HG03432 (cell line): Measurements from ENCODE around the gene MCRIP2.

Source experiments
- ATAC-seq: cut with Tn5 transposase; IDR thresholded peaks from one replicate; pipeline ENCODE4 v1.9.1; 2021; ENCODE audit warnings: mild to moderate bottlenecking, moderate library complexity; ENCODE audit not compliant: unreplicated experiment

MCRIP2 gene

DNA sequence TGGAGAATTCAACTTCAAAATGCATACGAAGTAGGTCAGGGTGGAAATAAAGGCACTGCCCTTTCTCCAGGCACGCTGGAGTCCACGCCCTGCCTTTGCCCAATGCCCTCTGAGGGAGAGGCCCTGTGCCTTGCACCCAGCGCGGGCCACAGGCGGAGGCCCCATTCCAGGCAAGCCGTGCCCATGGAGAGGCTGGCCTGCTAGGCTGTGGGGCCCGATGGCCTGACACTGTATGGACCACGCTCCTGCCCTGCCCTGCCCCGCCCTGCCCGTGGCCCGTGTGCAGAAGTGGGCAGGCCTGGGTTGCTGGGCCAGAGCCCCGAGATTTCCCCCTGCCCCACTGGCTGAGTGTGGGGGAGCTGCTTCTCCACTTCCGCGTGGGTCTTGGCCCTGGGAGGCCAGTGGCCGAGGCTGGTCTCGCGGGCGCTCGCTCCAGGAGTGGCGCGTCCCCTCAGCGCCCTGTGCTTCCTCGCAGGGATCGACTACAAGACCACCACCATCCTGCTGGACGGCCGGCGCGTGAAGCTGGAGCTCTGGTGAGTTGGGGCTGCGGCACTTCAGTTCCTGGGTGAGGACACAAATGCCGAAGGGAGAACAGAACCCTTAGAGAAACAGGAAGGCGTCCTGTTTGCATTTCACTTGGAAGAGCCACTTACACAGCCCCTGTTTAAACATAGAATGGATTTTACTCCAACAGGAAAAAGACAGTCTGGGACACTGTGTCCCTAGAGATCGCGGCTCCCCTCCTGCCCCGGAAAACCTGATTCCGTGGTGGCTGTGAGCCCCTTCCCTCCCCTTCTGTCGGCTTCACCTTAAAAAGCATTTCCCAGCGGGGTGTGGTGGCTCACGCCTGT, 24.7 kb upstream of the MCRIP2 start:
- no peak for ATAC-seq

DNA sequence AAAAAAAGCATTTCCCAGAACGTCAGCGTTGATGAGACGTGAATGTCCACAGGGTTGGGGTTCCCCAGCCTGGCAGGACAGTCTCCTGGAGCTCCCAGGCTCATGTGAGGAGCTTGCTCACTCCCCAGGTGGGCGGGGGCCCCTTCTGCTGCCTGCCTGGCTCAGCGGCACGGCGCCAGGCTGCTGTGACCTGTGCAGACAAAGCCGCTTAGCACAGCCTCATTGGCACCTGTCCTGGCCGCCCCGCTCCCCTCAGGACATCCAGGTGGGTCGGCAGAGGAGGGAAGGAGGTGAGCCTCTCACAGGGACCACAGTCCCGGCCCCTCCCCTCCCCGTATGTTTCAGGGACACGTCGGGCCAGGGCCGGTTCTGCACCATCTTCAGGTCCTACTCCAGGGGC, 23.8 kb upstream of the MCRIP2 start:
- no peak for ATAC-seq

DNA sequence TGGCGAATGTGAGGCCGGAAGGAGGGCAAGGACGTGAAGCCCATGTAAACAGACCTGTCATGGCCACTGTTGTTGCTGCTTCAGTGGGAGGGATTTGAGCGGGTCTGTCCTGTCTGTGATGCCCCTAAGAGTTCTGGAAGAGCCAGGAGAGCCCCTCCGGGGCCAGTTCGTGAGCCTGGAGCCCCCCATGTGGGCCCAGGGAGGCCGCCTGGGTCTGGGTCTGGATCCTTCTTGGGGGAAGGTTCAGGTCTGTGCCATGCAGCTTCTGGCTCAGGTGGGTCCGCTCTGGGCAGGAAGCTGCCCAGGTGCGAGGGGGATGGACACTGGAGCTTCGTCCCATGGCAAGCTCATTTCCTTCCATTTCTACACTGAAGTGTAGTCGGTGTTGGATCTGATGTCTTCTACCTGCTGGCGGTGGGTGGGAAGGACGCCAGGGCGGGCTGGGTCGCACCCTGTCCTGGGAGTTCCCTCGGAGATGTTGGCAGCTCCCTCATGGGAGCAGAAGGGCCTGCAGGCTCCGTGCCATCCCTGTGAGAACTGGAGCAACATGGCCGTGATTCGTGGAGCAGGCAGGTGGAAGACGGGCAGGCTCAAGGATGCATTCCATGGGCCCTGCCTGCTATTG, 22.0 kb upstream of the MCRIP2 start:
- no peak for ATAC-seq

DNA sequence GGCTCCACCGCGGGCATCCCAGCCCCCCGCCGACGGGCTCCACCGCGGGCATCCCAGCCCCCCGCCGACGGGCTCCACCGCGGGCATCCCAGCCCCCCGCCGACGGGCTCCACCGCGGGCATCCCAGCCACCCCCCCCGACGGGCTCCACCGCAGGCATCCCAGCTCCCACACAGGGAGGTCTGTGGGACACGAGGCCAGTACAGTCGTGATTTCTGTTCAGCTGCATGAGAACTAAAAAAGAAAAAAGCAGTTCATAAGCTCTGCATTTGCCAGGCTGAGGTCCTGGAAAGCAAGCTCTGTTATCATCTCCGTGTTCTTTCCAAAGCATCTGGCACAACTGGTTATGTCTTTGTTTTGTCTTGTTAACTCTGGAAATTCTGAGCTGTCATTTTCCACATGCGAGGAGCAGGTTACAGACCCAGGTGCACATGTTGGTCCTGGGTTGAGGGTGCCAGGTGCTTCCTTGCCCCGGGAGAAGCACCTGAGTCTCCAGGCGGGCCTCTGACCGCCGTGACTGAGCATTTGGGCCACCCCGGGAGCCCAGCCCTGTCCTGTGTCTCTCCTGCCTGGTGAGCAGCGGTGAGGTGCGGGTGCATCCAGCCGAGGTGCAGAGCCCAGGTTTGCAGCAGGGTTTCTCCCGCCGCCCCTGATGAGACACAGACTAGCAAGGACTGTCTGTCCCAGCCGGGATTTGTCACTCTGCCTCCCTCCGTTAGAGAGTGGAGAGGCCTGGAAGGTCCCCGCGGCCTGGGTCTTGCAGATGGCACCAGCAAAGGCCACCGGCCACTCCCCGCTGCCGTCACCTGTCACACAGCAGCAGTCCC, 20.7 kb upstream of the MCRIP2 start:
- no peak for ATAC-seq

DNA sequence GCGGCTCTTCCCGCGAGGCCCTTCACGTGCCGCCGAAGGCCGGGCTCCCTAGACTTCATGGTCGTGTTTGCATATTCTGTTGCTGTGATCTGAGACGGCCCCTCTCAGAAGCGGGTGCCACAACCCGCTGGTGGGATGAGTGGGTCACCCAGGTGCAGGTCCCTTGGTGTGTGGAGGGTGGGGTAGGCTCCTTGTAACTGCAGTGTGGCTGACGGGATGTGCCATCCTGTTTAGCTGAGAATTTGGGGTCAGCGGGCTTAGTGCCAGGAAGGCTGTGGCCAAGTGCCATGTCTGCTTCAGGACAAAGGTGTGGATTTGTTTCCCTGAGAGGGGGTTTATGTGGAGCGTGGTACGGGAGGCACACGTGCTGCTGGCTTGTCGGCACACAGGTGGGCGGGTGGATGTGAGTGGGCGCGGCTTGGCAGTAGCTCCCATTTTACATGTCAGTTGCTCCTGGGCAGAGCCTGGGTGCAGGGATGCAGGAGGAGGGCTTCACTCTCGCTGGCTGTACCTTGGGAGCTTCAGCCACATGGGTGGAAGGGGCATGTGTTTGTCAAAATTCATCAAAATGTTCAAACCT, 20.0 kb upstream of the MCRIP2 start:
- no peak for ATAC-seq

DNA sequence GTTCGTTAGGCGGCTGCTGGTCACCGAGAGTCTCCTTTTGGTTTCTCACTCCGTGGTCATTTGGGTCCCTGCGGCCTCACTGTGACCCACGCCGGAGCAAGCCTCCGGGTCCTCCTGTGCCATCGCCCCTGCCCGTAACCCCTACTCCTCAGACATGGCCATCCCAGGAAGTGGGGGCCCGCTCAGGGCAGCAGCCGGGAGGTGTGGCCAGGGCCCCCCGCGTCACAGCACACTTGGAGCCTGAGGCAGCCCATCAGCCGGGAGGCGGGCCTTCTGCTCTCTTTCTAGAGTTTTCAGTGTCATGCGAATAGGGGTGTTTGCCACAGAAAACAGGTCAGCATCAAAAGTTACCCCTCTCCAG, 18.7 kb upstream of the MCRIP2 start:
- ATAC-seq = no peak

DNA sequence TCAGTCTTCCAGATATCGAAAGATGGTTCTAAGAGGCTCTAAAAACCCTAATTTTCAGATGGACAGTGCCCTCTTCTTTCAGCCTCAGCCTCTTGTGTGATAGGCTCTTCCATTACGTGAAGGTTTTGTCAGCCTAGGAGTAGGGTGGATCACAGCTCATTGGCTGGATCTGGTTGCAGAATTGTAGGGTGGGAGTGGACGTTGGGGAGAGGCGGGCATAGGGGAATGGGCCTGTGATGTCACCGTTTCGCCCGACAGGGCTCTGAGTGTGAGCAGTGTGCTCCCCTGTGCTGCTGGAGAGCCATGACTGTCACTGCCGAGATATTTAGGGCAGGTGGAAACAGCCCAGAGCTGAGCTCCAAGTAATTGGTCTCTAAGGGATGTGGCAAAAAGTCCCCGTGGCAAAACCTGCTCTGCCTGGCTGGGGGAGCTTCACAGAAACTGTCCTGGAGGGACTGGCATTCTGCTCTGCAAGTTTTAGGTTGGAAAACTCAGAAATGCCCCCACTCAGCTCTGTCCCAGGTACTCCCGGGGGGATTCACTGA, 17.0 kb upstream of the MCRIP2 start:
- no peak for ATAC-seq

DNA sequence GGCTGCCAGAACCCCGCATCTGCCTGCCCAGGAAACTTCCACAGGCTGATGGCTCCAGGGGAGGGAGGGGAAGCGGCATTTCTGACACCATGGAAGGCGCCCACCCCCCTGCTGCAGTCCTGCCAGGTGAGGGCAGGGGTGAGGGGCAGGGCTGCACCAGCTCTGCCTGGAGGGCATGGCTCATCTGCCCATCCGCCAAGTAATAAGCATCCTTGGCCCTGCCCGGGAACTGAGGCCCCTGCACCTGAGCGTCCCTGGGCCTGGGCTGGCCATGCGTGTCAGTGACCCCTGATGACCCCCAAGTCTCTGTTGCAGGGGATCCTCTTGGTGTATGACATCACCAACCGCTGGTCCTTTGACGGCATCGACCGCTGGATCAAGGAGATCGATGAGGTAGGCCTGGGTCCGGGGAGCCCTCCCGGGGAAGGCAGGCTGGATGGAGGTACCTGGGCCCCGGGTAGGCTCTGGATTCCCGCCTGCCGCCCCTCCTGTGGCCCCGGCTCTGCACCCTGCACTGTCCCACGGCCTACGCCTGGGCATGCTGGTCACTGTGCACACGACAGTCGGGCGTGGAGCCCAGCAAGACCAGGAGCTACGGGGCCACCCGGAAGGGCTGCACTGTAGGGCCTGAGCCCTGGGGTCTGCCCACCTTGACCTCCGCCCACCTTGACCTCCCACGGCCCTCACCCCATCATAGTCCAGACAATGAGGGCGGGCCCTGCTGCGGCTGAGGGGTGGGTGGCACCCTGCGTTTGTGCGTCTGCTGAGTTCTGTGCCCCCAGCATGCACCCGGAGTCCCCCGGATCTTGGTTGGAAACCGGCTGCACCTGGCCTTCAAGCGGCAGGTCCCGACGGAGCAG, 16.3 kb upstream of the MCRIP2 start:
- ATAC-seq = no peak

DNA sequence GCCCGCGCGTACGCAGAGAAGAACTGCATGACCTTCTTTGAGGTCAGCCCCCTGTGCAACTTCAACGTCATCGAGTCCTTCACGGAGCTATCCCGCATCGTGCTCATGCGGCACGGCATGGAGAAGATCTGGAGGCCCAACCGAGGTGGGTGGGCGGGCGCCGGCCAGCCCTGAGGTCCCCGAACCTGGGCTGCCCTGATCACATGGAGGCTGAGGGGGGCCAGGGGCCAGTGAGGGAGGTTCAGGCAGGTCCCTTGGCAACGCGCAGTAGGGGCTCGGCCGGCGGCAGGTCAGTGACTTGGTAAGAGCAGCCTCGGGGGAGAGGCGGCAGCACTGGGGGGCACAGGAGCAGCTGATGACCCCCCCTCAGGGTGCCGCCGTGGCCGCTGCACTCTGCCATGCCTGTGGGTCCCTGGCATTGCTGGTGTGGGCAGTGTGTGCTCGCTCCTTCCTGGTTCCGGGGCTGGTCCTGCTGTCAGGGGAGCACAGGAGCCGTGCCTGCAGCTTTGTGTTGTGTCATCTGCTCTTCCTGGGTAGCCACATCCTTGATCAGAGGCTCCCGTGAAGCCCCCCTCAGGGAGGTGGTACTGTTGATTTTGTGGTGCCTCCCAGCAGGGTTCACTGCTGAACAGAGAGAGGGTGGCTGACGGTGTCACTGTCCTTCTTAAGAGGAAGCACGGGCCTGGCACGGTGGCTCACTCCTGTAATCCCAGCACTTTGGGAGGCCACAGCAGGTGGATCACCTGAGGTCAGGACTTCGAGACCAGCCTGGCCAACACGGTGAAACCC, 15.5 kb upstream of the MCRIP2 start:
- no peak for ATAC-seq

DNA sequence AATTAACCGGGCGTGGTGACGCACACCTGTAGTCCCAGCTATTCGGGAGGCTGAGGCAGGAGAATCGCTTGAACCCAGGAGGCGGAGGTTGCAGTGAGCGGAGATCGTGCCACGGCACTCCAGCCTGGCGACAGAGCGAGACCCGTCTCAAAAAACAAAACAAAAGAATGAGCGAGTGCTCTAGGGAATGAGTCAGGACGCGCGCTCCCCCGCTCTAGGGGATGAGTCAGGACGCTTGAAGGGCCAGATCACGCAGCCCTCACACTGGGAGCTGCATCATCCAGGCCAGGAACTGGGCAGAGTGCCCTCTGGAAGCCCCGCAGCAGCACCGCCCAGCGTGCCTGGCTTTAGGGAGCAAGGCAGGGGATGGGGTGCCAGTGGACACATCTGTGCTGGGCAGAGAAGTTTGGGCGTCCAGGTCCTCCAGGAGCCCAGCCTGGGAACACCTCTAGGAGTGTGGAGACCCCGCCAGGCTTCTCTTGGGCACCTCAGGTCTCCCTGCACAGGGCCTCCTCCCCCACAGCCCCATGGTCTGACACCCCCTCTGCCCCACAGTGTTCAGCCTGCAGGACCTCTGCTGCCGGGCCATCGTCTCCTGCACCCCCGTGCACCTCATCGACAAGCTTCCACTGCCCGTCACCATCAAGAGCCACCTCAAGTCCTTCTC, 14.7 kb upstream of the MCRIP2 start:
- ATAC-seq = no peak

DNA sequence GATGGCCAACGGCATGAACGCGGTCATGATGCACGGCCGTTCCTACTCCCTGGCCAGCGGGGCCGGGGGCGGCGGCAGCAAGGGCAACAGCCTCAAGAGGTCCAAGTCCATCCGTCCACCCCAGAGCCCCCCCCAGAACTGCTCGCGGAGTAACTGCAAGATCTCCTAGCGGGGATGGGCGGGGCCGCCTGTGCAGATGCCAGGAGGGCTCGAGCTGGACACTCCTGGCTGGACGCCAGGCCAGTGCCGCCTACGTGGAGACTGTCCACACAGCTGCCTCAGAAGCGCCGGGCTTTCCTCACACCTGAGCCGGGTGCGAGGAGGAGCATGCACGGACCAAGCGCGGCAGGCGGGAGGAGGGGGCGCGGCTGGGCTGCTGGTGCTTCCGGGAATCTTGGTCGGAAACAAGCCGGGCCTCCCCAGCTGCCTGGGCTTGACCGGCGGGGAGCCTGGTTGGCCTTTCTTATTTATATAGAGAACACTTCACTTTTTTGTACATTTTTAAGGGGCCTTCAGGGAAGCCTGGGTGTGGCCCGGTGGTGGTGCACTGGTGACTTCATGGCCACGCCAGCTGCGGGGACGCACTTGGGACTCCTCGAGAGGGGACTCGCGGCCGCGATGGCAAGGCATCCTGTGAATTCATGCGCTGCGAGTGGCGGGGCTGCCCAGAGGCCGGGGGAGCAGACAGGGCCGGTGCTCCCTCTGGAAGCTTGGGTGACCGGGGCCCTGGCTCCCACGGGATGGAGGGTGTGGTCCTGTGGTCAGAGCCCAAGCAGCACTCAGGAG, 14.0 kb upstream of the MCRIP2 start:
- ATAC-seq = no peak

DNA sequence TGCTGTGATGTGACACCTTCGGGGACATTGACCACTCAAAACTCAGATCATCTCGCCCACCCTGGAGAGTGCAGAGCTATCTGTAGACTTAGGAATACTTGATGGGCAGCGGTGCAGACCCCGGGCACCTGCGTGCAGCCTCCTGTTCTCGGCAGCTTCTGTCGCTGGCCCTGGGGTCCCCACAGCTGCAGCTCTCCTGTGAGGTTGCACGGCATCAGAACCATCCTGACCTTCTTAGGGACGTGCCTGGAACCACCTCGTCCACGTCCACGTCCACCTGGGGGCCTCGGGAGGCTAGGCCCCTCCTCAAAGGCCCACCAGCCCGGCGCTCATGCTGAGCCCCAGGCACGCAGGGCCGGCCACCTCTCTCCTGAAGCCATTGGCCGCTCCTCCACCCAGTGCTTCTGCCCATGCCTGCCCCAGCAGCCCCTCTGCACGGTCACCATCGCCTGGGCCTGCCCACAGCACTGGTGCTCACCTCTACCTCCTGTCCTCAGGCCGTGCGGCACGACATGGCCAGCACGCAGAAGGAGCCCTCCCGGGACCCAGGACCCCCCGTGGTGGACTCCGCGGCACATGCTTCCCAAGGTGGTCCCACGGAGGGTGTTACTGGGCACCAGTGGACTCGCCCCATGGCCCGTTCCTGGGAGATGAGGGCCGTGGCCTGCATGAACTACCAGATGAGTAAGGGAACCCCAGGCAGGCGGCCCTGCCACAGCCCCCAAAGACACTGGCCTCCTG, 13.1 kb upstream of the MCRIP2 start:
- no peak for ATAC-seq

DNA sequence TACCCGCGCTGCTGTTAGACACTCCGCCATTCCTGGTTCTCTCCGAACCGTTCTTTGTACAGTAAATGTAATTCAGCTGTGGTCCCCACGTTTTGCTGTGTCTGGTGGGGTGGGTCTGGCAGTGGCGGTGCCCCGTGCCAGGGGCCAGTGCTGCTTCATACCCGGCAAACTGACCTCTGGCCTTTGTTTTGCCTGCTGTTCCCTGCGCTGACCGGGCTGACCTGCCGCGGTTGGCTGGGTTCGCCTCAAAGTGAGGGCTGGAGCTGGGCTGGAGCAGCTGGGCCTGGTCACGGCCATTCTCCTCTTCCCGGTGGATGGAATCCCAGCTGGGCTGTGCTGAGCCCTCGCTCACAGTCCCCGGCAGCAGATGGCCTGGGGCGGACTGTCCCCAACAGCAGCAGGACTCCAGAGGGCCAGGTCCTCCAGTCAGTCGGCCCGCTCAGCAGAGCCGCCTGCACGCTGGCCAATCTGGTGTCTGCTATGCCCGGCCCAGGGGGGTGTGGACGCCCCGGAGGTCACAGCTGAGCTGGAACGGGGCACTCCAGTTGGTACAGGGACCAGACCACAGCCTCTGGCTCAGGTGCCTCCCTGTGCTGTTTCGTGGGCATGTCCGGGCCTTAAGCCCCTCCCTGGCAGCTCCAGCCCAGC, 12.3 kb upstream of the MCRIP2 start:
- ATAC-seq = no peak

DNA sequence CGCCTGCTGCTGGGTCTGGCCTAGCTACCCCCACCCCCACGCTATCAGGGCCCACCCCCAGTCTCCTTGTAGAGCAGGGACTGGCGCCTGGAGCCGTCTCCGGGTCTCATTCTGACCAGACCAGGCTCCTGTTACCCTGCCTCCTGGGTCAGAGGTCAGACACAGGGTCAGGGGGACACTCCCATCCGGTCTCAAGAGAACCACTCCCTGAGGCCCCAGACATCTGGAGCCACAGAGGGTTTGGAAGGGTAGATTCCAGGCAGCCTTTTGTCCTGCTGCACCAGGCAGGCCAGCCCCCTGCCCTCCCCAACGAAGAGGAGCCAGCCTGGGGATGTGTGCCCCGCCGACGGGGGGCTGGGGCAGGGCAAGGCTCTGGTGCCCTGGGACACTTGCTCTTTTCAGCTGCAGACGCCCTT, 11.8 kb upstream of the MCRIP2 start:
- no peak for ATAC-seq

DNA sequence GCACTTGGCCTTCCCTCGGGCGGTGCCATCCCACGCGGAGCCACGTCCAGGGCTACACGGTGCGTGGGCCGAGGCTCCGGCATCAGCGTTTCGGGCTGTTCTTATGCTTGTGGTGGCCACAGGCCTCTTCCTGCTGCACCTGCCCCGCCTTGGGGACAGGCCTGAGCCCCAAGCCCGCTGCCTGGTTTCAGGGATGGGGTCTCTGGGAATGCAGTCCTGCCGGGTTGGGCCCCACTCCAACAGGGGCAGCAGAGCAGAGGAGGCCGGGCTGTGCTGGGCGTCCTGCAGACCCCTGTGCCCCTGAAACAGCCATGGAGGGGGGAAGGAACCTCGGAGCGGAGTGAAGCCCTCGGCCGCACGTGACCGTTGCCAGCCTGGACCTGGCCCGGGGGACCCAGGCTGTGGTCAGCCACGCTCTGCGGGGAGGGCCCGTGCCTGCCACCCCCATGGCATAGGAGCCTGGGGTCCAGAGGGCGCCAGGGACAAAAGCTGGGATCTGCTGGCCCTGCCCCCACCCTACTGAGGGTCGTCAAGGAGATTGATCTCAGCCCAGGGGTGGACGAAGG, 11.3 kb upstream of the MCRIP2 start:
- no peak for ATAC-seq

DNA sequence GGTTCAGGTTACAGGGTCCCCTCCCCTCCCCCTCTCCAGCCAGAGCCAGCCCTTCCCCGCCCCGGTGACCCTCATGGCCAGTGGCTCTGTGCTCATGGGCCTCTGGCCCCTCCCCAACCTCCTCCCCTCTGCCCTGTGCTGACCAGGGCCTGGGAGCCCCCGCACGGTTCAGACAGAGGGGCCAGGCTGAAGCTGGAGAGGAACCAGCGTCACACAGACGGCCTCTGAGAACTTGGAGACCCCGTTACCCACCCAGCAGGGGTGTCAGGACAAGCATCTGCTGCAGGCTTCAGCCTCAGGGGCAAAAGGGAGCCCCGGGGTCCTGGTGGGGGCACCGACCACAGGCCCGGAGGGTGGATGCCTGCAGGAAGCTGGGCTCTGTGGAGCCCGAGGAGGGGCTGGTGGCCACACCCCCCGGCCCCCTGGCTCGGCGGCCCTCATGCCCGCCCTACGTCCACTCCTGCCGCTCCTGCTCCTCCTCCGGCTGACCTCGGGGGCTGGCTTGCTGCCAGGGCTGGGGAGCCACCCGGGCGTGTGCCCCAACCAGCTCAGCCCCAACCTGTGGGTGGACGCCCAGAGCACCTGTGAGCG, 10.7 kb upstream of the MCRIP2 start, which contains the start of gene WFIKKN1:
Gene WFIKKN1 (plus strand): TSS at position 171 of the 591 bp plus-strand sequence. CDS start 269 bp downstream, at position 440.
- no peak for ATAC-seq
